GM21381 (cell line): ENCODE data around the gene SAP25.
"Not testable (repeated sequence)": the region's sequence is repeated elsewhere in the genome, so short reads cannot be mapped to it uniquely, and the experiment has no call there.

Experiments used
- ATAC-seq: cut with Tn5 transposase; IDR thresholded peaks from one replicate; pipeline ENCODE4 v1.9.1; 2021; ENCODE audit warnings: mild to moderate bottlenecking, moderate library complexity; ENCODE audit not compliant: unreplicated experiment

Gene SAP25

DNA sequence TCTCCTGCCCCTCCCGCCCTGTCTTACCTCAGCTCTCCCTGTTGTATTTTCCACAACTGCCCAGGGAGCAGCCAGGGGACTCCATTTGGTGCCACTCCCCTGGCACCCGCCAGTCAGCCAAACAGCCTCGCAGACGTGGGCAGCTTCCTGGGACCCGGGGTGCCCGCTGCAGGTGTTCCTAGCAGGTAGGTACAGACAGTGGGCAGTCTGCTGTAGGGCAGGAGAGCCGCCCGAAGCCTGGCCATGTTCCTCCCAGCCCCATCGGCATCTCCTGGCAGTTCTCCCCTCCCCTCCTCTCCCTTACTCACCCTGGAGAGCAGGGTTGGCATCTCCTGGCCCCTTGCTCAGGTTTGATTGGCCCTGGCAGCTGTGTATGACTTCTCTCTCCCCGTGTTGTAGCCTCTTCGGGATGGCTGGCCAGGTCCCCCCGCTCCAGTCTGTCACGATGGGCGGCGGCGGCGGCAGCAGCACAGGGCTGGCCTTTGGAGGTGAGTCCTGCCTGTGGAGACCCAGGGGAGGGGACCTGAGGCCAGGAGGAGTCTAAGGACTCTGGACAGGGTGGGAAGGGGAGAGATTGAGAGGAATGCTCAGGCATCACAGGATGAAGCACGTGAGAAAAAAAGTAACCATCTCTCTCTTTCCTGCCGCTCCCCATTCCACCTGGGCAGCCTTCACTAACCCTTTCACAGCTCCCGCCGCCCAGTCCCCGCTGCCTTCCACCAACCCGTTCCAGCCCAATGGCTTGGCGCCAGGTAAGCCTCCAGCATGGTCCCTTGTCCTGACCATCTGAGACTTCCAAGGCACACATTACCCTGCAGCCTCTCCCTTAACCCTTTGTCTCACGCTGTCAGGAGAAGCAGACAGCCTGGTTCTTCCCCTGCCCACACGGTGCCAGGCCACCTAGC is 11.3 kb downstream of the SAP25 start:
- no peak for ATAC-seq

DNA sequence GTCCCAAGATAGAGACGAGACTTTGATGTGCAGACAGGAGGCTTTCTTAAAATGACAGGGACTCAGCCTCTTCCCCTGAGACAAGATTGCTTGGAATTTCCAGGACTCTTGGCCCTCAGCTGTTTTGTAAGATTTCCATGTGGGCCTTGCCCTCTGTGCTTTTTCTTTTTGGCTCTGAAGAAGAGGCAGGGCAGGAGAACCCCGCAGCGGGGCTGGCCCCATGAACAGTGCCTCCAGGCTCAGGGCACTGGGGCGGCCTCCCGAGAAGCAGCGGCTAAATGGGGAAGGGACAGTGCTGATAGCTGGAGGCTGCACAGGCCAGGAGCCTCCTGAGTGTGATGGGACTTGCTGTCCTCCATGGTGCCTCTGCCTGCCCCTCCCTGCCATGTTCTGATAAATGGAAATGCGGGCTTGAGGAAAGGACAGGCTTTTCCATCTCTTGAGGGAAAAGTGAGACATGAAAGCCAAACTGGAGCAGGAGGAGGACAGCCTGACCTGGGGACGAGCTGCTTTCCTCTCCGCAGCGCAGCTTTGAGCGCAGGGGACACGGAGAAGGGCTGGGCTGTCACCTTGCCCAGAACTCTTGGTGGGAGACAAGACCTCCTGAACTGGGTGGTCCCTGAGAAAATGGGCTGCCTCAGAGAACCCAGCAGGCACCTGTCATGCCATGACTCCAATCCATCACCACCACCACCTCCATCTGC is 12.1 kb downstream of the SAP25 start:
- no peak for ATAC-seq

DNA sequence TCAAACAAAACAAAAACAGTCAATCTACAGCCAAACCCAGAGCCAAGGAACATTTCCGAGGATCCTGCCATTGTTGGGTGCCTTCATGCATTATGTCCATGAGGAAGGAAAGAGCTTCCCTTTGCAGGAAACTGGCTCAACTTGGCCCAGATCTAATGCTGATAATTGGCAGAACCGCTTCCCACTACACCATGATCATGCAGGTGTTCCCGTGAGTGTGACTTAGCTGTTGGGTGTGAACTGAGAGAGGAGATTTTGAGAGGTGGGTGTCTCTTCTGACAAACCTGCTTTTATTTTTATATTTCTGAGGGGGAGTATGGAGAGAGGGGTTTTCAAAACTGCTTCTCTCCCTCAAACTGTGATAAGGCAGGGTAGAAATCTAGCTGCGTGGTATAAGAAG is 14.6 kb downstream of the SAP25 start:
- ATAC-seq: no peak

DNA sequence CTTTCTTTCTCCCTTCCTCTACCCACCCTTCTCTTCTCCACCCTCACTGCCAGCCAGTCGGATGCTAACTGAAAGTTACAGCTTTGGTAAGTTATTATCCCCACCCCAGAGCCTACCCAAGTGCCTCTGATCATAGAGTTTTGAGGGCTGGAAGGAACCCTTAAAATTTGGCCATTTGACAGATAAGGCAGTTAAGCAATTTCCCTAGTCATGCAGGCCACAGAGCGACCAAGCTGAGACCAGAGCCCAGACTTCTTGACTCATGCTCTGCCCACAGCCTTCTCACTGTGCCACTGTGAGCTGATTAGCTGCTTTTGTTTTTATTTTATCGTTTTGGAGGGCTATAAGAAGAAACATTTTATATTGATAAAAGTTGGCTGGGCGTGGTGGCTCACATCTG is 17.2 kb downstream of the SAP25 start:
- ATAC-seq: no peak

DNA sequence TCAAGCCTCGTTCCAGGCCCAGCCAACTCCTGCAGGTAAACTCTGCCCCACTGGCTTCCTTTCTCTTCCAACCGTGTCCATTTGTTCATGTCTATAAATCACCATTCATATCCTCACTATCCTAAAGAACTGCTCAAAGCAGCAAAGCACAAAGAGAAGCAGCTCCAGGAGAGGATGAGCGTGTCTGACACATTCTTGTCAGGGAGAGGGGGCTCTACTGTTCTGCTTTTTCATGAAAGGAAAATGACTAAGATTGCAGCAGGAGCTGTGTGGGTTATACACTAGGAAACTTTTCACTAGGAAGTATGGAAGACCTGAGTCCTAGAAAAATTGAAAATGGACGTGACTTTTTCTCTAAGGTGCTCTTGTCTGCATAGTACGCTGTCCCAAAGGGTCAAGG is 18.0 kb downstream of the SAP25 start:
- ATAC-seq: no peak

DNA sequence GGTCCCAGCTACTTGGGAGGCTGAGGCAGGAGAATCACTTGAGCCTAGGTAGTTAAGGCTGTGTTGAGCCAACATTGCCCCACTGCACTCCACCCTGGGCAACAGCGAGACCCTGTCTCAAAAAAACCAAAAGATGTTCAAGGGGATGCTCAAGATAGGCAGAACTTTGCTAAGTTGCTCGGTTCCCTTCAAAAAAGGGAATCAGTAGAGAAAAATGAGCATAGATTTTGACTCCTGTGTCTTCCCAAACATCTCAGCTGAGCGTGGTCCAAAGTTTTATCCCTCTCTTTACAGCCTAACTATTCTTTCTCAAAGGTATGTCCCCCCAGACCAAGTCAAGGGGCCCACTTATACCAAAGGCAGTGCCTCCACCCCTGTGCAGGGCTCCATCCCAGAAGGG is 20.7 kb downstream of the SAP25 start:
- no peak for ATAC-seq

DNA sequence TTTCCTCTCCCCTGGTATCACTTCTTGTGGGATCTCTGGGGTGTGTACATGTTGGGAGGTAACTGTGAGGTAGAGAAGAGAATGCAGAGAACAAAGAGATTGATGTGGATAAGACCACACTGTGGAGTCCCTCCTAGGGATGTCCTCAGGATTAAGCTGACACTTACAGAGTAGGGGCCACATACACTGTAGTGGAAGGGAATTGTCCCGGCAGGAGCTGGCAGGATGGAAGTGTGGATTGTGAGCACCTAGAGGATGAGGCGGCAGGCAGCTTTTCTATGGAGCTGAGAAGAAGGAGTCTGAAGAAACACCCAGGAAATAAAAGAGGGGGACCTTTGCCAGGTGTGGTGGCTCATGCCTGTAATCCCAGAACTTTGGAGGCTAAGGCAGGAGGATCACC is 21.2 kb downstream of the SAP25 start:
- ATAC-seq: no peak

DNA sequence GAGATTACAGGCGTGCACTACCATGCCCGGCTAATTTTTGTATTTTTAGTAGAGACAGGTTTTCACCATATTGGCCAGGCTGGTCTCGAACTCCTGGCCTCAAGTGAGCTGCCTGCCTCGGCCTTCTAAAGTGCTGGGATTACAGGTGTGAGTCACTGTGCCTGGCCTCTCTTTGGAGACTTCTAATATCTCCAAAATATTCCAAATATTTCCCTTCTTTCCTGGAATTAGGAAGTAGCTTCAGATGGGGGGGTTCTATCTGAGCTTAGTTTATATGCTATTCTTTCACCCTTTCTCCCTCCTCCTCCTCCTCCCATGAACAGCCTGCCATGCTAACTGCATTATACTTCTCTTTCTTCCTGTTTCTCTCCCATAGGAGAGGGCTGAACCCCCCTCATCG is 25.3 kb downstream of the SAP25 start:
- not testable (repeated sequence) for ATAC-seq

DNA sequence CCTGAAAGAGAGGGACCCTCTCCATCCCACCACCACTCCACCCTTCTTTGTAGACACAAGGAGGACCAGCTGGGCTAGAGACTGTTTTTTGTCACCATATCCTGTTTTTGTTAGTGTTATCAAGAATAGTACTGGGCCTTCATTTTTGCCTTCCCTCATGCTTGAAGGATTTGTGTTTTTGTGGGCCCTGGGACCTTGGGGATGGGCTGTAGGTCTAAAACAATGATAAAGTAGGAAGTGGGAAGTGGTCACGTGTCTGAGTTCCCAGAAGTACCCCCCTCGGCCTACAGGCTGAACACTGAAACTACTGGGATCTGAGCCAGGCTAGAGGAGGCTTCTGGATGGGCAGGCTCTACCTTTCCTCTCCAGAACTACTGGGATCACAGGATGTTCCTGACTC is 25.8 kb downstream of the SAP25 start:
- no peak for ATAC-seq

DNA sequence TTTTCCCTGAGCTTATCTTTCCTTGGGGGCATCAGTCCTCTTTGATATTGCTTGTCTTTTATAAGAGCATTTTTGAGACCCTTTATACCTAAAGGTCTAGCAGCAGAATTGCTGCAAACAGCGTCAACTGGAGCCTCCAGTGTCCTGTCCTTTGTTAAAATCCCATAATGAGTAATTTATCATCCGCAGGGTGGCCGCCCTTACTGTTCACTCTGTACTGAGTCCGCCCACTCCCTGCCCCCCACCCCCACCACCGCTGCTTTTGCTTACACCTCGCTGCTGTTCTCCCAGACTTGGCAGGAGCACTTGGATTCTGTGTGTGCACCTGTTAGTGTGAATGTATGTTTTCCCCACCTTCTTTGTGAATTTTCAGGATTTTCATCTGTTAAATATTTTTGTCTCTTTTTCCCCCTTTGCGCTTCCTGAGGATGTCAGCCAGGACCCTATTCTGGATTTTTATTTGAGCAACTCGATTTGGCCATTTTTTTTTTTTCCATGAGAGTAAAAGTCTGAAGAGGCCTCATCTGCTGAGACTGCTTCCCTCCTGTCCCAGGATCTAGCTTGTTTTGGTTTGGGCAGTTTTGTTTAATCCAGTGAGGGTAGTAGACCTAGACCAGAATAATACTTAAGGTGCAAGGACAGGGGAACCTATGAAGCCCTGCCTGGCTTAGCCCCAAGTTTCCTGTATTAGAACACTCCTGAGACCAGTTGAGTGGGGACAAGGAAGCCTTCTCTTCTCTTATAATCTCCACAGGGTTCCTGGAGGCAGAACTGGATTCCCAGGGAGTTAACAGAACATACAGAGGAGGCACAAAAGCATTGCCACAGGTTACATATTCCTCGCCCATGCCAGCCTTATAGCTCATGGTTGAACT is 26.5 kb downstream of the SAP25 start:
- ATAC-seq: no peak

DNA sequence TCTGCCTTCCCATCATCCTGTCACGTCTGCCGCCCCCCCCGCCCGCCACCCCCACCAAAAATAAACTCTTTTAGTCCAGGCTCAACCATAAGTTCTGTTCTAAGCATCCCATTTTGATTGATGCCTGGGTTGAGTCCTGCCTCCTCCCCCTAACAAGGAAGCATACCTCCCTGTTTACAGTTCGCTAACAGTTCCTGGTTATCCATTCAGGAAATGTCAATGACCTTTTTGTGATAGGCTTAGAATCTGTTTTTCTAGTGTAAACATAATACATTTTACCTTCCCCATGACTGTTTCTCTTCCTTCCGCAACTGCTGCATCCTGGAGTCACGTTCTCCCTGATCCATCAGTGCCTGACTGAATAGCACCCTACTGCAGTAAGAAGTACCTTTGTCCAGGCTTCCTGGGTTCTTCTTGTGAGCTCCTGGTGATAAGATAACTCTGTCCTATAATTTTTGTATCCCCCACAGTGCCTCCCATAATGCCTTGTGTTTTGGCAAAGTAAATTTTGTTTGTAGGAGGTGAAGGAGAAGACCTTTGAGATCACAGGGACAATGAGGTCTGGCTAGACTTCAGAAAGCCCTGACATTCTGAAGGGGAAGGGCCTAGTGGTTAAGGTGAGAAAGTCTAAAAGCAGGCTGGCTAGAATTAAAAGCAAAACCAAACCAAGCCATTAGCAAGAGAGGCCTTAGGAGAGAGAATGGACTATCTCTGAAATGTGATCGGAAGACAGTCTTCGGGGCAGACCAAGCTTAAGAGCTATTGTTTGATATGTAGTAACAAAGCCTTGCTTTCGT is 27.4 kb downstream of the SAP25 start:
- ATAC-seq: no peak

DNA sequence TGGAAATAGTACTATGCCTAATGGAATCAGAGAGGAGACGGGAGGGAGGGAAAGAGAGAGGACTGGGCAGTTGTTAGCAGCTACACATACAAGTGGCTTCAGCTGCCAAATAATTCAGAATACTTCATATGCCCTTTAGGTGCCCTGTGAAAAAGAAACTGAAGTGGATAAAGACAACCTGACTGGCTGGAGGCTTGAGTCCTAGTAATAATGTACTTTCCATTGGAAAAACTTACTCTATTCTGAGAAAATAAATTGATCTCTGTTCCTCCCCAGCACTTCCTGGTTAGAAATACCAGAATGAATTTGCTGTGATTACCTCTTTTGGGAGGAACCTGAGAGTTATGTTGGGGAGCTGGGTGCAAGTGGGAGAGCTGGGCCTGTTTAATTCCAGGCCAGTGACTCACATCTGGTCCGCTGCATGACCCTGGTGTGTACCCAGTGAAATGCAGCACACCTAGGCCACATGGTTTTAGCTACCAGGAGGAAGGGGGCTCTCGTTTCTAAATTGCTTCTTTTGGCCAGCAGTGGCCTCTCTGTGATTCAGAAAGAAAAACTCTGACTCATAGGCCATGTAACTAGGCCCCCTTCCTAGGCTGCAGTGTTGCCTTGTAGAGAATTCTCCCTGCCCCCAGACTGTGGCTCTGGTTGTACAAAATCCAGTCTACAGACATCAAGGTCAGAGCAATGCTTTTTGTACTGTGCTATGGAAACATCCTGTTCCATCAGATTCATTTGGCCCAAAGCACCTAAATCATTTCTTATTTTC is 28.2 kb downstream of the SAP25 start:
- ATAC-seq: peak; percentile 50

DNA sequence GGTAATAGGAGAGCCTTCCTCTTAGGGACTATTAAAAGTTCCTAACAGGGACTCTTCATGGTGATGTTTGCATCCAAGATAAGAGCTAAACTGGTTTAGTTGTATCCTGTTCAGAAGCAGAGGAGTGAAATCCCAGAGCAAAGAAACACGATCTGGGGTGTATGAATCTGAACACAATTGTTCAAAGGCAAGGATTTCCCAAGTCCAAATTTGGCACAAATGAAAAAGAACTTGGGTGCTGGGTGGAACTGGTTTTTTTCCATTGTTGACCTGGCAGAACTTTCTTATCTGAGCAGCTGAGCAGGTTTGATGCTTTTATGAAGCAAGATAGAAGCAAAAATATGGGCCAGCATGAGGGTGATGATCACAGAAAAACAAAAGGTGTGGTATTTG is 28.7 kb downstream of the SAP25 start:
- ATAC-seq: no peak

DNA sequence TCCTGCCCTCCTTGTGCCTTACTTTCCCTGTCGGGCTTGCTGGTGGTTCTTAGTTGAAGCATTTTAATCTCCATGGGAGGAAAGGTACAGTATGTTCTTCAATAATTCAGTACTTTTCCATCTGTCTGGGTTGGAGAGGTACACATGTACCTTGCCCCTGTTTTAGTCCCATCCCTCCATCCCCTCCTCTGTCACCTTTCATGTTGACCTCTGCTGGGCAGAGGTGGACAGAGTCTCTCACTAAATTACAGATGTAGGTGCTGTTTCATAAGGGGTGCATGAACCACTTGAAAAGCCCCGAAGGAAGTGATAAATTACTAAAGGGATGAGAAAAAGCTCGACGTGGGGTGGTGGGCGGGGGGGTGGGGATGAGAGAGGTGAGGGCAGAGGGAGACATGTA is 29.3 kb downstream of the SAP25 start:
- no peak for ATAC-seq

DNA sequence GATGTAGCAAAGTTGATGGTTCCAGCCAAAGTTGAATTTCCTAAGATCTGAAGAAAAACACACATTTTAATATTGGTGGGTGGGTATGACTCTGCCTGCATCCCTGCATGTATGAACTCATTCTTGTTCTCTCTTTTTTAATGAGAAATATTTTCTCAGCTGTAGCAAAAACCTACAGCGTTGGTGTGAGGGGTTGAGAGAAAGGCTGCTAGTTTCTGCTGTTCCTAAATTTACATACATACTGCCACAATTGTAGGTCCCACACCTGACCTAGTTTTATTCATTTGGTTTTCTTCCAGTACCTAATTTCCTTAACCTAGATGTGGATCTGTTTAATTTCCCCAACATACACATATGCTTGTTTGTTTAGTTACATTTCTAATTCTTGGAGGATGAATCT is 30.1 kb downstream of the SAP25 start:
- ATAC-seq: no peak

DNA sequence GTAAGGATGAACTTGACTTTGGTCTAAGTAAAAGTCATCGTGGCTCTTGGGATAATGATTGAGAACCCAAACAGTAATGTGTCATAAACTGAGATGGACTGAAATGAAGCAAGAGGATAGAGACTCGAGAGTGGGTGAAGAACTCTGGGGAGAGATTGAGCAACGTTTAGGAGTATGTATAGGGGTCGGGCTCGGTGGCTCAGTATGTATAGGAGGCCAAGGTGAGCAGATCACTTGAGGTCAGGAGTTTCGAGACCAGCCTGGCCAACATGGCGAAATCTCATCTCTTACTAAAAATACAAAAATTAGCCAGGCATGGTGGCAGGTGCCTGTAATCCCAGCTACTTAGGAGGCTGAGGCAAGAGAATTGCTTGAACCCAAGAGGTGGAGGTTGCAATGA is 32.4 kb downstream of the SAP25 start:
- not testable (repeated sequence) for ATAC-seq

DNA sequence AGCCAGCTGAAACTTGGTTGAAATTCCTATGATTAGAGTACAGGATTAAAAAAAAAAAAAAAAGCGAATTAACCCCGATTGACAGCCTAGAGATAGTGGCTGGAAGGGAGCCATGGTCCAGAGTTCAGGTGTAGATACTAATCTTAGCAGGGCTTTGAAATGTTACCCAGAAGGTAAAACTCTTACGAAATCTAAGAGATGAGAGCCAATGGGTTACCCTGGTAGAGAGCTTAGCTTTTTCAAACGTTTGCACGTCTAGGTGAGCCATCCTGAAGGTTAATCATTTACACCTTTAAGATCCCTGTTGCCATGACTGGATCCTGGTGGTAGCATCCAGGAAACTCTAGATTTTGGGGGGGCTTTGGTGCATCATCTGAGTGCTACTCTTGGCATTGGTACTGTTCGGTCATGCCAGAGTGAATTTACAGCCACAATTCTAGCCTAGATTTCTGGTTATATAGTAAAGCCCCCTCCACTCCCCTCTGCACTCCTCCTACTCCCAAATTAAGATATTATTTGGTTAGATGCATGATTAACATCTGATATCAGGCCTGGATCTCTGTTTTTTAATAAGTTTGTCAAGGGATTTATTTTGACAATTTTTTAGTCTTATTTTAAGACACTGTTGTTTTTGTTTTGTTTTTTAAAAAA is 33.5 kb downstream of the SAP25 start:
- no peak for ATAC-seq

DNA sequence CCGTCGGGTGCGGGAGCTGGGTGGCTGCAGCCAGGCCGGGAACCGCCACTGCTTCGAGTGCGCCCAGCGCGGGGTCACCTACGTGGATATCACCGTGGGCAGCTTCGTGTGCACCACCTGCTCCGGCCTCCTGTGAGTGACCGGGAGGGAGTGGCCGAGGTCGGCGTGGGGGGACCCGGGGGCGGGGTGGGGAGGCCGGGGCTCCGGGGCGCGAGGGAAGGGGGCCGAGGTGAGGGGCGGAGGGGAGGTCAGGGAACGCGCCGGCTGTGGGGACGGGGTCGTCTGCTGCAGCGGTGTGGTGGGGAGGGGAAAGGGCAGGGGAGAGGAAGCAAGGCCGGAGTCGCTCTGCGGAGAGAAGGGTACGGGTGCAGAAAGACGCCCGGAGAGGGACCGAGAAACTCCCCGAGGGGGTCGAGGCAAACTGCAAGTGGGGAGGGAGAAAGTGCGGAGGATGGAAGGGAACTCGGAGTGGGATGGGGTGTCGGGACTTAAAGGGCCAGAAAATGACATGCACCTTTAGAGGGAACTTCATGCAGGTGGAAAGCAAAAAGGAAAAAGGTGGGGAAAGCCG is 34.2 kb downstream of the SAP25 start:
- ATAC-seq: no peak
